ENCODE data around the gene NOS1AP.

Gene NOS1AP

DNA sequence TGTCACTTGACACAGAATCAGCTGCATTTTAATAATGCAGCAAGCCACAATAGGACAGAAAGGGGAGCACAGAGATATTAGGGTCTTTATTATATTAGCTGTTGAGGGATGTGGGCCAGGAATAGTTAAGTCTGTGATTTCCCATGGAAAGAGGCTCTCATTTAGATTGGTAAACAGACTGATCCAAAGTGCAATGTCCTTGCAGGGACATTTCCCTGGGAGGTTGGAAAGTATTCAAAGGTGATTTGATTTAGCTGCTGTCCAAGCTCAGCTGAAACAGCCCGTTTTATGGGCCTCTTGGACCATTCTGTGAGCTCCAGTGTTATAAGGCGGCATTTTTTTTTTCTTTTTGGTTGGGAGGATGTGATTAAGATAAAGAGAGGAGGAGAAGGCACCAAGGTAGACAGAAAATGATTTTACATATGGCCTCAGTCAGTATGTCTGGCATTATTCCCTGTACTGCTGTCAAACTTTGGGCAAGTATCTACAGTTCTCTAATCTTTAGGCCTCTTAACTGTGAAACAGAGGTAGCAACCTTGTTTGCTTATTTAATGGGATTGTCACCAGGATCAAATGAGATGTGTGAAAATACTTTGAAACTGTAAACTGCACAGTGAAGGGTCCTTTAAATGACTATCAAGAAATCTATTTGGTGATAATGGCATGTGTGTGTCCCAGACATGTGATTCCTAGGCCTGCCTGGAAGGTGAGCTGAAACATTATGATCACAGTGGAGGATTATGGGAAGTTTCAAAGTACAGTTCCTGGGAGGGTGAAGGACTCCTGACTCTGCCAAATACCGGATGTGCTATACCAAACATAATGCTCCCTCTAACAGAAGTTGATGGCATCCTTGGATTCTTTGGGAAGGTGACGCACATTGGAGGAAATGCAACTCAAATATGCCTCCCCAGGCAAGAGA lies 62.2 kb downstream of the NOS1AP start:
- TF ChIP-seq CTCF (IDR thresholded peaks at IDR 0.05; ENCODE audit: insufficient read depth, low read depth, low read length, missing control alignments): no peak
- no peak for DNase-seq (ENCODE audit: low read depth)
- H3K4me3 ChIP-seq (ENCODE audit: low read length): no peak overlapping the region

GRCh38 chr1:162133566-162133965 lies 64.1 kb downstream of the NOS1AP start:
- no peak overlapping the region for H3K4me3 ChIP-seq (ENCODE audit: low read length)
- DNase-seq (ENCODE audit: low read depth): no peak

DNA sequence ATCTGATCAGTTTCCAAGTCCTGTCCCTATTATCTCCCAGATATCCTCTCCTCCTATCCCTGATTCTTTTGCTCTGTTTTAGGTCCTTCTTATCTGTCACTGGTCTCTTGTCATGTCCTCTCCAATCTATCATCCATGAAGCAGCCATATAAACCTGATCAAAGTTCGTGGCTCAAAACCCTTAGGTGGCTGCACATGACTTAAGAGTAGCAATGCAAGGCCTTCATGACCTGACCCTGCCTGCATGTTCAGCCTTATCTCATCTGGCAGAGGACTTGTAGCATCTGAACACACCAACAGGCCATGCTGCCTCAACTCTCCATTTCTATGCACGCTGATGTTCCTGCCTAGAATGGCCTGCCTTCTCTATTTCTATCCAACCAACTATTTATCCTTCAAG lies 65.2 kb downstream of the NOS1AP start:
- DNase-seq (ENCODE audit: low read depth): no peak
- H3K4me3 ChIP-seq (ENCODE audit: low read length): no peak overlapping the region
- no peak for TF ChIP-seq CTCF (IDR thresholded peaks at IDR 0.05; ENCODE audit: insufficient read depth, low read depth, low read length, missing control alignments)

More at GRCh38 chr1:162133566-162133965, 64.1 kb downstream of the NOS1AP start:
- no peak for TF ChIP-seq CTCF (IDR thresholded peaks at IDR 0.05; ENCODE audit: insufficient read depth, low read depth, low read length, missing control alignments)

DNA sequence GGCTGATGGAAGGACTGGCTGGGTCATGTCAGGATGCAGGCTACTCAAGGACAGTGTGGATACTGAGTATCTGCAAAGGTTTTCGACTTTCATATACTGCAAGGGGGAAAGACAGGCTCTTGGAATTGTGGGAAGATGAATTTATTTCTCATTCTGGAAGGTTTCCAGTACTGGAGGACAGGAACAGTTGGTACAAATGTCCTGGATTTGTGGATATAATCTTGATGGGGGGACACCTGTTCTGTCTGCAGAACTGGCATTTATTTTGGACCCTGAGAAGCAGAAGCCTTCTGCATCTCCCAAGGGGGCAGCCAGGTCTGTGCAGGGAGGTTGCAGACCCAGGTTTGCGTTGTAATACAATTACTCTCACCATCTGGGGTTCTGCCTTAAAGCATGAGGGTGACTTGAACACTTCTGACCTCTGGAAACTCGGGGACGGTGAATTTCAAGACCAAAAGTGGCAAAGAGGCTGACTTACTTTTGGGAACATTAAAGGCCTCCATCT lies 65.8 kb downstream of the NOS1AP start:
- no peak for DNase-seq (ENCODE audit: low read depth)
- no peak for TF ChIP-seq CTCF (IDR thresholded peaks at IDR 0.05; ENCODE audit: insufficient read depth, low read depth, low read length, missing control alignments)
- no peak overlapping the region for H3K4me3 ChIP-seq (ENCODE audit: low read length)

DNA sequence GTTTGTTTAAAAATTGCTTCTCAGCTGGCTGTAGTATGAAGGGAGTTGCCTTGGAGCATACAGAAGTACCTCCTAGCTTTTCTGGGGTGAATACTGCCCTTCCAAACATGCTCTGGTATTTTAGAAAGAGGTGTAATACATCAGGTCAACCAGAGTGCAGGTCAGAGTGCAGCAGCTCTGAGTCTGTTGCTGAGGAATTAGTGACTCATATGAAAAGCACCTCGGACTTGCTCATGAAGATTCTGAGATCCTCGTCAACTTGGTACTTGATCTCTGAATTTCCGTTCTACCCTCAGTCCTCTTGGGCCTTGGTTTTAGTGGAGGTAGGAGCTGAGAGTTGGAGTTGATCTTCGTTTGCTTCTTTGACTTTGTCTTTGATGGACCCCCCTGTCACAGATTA lies 67.3 kb downstream of the NOS1AP start:
- TF ChIP-seq CTCF (IDR thresholded peaks at IDR 0.05; ENCODE audit: insufficient read depth, low read depth, low read length, missing control alignments): no peak
- DNase-seq (ENCODE audit: low read depth): peak; percentile 75
- H3K4me3 ChIP-seq (ENCODE audit: low read length): no peak overlapping the region

- no peak overlapping the region for H3K4me3 ChIP-seq (ENCODE audit: low read length)
- no peak for TF ChIP-seq CTCF (IDR thresholded peaks at IDR 0.05; ENCODE audit: insufficient read depth, low read depth, low read length, missing control alignments)
- DNase-seq (ENCODE audit: low read depth): no peak
These were observed 67.9 kb downstream of the NOS1AP start for GRCh38 chr1:162137179-162137960.

All from epithelial cell of esophagus (primary cell).